ENCODE data around the gene EPS15.
"Not testable (repeated sequence)": the region's sequence is repeated elsewhere in the genome, so short reads cannot be mapped to it uniquely, and the experiment has no call there.

DNA sequence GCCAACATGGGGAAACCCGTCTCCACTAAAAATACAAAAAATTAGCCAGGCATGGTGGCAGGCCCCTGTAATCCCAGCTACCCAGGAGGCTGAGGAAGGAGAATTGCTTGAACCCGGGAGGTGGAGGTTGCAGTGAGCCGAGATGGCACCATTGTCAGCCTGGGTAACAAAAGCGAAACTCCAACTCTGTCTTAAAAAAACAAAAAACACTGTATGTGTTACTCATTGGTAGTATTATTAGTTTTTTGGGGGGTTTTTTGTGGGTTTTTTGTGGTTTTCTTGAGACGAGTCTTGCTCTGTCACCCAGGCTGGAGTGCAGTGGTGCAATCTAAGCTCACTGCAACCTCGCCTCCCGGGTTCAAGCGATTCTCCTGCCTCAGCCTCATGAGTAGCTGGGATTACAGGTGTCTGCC is 17.8 kb downstream of the EPS15 start:
- TF ChIP-seq, protein P1, sequence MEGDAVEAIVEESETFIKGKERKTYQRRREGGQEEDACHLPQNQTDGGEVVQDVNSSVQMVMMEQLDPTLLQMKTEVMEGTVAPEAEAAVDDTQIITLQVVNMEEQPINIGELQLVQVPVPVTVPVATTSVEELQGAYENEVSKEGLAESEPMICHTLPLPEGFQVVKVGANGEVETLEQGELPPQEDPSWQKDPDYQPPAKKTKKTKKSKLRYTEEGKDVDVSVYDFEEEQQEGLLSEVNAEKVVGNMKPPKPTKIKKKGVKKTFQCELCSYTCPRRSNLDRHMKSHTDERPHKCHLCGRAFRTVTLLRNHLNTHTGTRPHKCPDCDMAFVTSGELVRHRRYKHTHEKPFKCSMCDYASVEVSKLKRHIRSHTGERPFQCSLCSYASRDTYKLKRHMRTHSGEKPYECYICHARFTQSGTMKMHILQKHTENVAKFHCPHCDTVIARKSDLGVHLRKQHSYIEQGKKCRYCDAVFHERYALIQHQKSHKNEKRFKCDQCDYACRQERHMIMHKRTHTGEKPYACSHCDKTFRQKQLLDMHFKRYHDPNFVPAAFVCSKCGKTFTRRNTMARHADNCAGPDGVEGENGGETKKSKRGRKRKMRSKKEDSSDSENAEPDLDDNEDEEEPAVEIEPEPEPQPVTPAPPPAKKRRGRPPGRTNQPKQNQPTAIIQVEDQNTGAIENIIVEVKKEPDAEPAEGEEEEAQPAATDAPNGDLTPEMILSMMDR (IDR thresholded peaks at IDR 0.05; ENCODE audit: low read length), result not testable (repeated sequence)
- not testable (repeated sequence) for TF ChIP-seq EZH2phosphoT487 (IDR thresholded peaks at IDR 0.05; ENCODE audit: low read length); EZH2 (optimal IDR thresholded peaks at IDR 0.05; ENCODE audit: low read depth, low read length)

All from MM.1S (cell line).